ENCODE data around the gene PHF11. TPM values are rescaled to one million over a fixed set of nuclear protein-coding genes. Genes with fewer than 3 reads are reported as not detected.

Gene PHF11
- total and polyA plus RNA-seq, 2 of the 8 experiments (the other 6 are each of a cell fraction or from before 2014, with no cell fraction given): 6.1 to 8.1 TPM

GRCh38 chr13:49497272-49497671 is 1.5 kb downstream of the PHF11 start:
- Histone ChIP-seq H3K27me3 (replicated peaks in 1 of 4; ENCODE audit: control insufficient read depth in 3 of 4, extremely low read depth in 1 of 4, insufficient read depth in 3 of 4, low read length in 3 of 4) (0 out of 7 replicates have a peak, but pooled peaks cover 0 to 2% (median 0%) of the 10 kb centered on the region in 4 experiments), H3K79me2 (ENCODE audit: control insufficient read depth in 1 of 2, insufficient read depth in 2 of 2, low read length in 2 of 2) (no peaks in the 10 kb centered on the region), H2BK15ac (ENCODE audit: low read length) (no peak overlapping the region), H3K18ac (ENCODE audit: extremely low read depth, low read length) (no peak overlapping the region), H3K4me2 (ENCODE audit: insufficient read depth in 1 of 2, low read depth in 2 of 2, low read length in 2 of 2) (no peak overlapping the region), H3K9ac (replicated peaks in 1 of 4; ENCODE audit: extremely low read depth in 1 of 4, low read depth in 3 of 4, low read length in 3 of 4) (no peak overlapping the region), H3K14ac (ENCODE audit: insufficient read length) (no peak overlapping the region), H2BK5ac (ENCODE audit: low read depth, low read length) (no peak overlapping the region), H4K8ac (ENCODE audit: extremely low read depth, insufficient read depth, low read length) (no peak overlapping the region), H2BK120ac (replicated peaks; ENCODE audit: low read depth, low read length) (no peak overlapping the region), H3K23ac (ENCODE audit: insufficient read length) (no peak overlapping the region), H3K23me2 (ENCODE audit: low read depth, low read length) (peaks cover 5% of the 10 kb centered on the region; the same call in 1 of the 2 replicates), H3K4me1 (replicated peaks in 1 of 4; ENCODE audit: control insufficient read depth in 3 of 4, insufficient read depth in 4 of 4, low read length in 3 of 4) (no peaks in the 10 kb centered on the region), H2AK5ac (ENCODE audit: low read depth, low read length) (no peak overlapping the region), H2BK12ac (ENCODE audit: low read depth, low read length) (no peak overlapping the region), H3K9me3 (ENCODE audit: insufficient read depth in 2 of 2, low read depth in 1 of 2, low read length in 1 of 2) (no peaks in the 10 kb centered on the region), H4K20me1 (replicated peaks in 1 of 2; ENCODE audit: control insufficient read depth in 1 of 2, insufficient read depth in 2 of 2, low read length in 2 of 2) (no peaks in the 10 kb centered on the region), H3K56ac (replicated peaks; ENCODE audit: insufficient read length, low read depth, low read length) (no peak overlapping the region), H3K36me3 (ENCODE audit: control insufficient read depth in 2 of 4, insufficient read depth in 4 of 4, low read length in 3 of 4) (no peaks in the 10 kb centered on the region), H3K4ac (replicated peaks; ENCODE audit: insufficient read length, low read depth, low read length) (no peak overlapping the region), H3K4me3 (ENCODE audit: extremely low read depth in 1 of 4, insufficient read depth in 2 of 4, low read depth in 3 of 4, low read length in 4 of 4) (no peak overlapping the region), H3K27ac (ENCODE audit: low read depth, low read length) (no peak overlapping the region), H2BK20ac (ENCODE audit: low read length) (no peak overlapping the region), H2AFZ (ENCODE audit: low read length) (no peak overlapping the region), H4K5ac (ENCODE audit: insufficient read length, low read depth, low read length) (no peak overlapping the region), H4K91ac (replicated peaks; ENCODE audit: insufficient read length, low read length) (no peak overlapping the region), H3K79me1 (ENCODE audit: low read depth, low read length) (no peaks in the 10 kb centered on the region)
- WGBS, 2 experiments (ENCODE audit: extremely low coverage in 1 of 2, insufficient coverage in 1 of 2, insufficient read length in 1 of 2, insufficient replicate concordance in 2 of 2, low coverage in 1 of 2, low lambda C conversion rate in 2 of 2, missing lambda C conversion rate in 1 of 2): 87% methylated on average over 5 of the region's 5 CpGs; no CpG with 5 or more reads in 1 of the 2 experiments
- FAIRE-seq (no peak), DNase-seq (ENCODE audit: low read depth in 1 of 2, low spot score in 2 of 2) (no peak)
- ChIA-PET CTCF (ENCODE audit: partially characterized antibody) (interaction anchor here (0.9 to 1.1 kb wide), 4 partner anchors 47 to 216 kb away, joined by 3 to 4 read pairs (median 4); no protein-coding TSS in a partner anchor), POLR2A (ENCODE audit: partially characterized antibody) (interaction anchor here (0.7 to 2.0 kb wide), 3 partner anchors 15 to 89 kb away, joined by 3 to 5 read pairs (median 4); partner anchors contain the start of gene RCBTB1)
- TF ChIP-seq GABPA (IDR thresholded peaks at IDR 0.05; ENCODE audit: borderline replicate concordance, insufficient read depth, low read length) (no peak), POLR2A (IDR thresholded peaks at IDR 0.05; ENCODE audit: control extremely low read depth in 1 of 2, low read depth in 2 of 2, low read length in 2 of 2) (no peak), EGR1 (IDR thresholded peaks at IDR 0.05; ENCODE audit: borderline replicate concordance, low read depth, low read length) (no peak), CTCF (IDR thresholded peaks at IDR 0.05; ENCODE audit: control extremely low read depth in 1 of 3, insufficient read depth in 1 of 3, low read depth in 1 of 3, low read length in 3 of 3) (no peak), CEBPB (IDR thresholded peaks at IDR 0.05; ENCODE audit: low read depth, low read length) (no peak), SP4 (IDR thresholded peaks at IDR 0.05; ENCODE audit: low read length) (no peak), SIRT6 (IDR thresholded peaks at IDR 0.05; ENCODE audit: low read length) (no peak), EZH2 (IDR thresholded peaks at IDR 0.05; ENCODE audit: low read depth, low read length, severe bottlenecking) (no peak), CHD2 (IDR thresholded peaks at IDR 0.05; ENCODE audit: low read length) (no peak), SP2 (IDR thresholded peaks at IDR 0.05; ENCODE audit: low read length) (no peak), RAD21 (IDR thresholded peaks at IDR 0.05 in 1 of 2, conservative IDR thresholded peaks at IDR 0.05 in 1 of 2; ENCODE audit: low read depth in 2 of 2, low read length in 2 of 2) (no peak), CBX8 (IDR thresholded peaks at IDR 0.05; ENCODE audit: borderline replicate concordance, low read depth, low read length) (no peak)
